ENCODE measurements around the gene NAA35.

NAA35 gene

DNA sequence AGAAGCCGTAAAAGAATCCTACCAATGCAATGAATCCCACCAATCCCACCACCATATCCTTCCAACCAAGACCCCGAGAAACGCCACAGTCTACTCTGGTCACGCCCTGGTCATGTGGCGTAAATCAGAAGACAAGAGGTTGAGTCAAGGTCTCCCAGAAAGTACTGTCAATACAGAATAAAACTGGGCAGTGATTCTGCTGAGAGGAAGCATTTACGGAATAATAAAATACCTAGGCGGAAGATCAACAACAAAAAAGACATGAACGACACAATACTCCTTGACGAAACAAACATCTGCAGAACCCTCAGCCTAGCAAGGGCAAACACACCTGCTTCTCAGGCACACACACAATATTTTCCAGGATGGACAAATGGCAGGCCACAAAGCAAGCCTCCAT lies 95.6 kb downstream of the NAA35 start:
- TF ChIP-seq, protein P1, sequence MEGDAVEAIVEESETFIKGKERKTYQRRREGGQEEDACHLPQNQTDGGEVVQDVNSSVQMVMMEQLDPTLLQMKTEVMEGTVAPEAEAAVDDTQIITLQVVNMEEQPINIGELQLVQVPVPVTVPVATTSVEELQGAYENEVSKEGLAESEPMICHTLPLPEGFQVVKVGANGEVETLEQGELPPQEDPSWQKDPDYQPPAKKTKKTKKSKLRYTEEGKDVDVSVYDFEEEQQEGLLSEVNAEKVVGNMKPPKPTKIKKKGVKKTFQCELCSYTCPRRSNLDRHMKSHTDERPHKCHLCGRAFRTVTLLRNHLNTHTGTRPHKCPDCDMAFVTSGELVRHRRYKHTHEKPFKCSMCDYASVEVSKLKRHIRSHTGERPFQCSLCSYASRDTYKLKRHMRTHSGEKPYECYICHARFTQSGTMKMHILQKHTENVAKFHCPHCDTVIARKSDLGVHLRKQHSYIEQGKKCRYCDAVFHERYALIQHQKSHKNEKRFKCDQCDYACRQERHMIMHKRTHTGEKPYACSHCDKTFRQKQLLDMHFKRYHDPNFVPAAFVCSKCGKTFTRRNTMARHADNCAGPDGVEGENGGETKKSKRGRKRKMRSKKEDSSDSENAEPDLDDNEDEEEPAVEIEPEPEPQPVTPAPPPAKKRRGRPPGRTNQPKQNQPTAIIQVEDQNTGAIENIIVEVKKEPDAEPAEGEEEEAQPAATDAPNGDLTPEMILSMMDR (IDR thresholded peaks at IDR 0.05): no peak

DNA sequence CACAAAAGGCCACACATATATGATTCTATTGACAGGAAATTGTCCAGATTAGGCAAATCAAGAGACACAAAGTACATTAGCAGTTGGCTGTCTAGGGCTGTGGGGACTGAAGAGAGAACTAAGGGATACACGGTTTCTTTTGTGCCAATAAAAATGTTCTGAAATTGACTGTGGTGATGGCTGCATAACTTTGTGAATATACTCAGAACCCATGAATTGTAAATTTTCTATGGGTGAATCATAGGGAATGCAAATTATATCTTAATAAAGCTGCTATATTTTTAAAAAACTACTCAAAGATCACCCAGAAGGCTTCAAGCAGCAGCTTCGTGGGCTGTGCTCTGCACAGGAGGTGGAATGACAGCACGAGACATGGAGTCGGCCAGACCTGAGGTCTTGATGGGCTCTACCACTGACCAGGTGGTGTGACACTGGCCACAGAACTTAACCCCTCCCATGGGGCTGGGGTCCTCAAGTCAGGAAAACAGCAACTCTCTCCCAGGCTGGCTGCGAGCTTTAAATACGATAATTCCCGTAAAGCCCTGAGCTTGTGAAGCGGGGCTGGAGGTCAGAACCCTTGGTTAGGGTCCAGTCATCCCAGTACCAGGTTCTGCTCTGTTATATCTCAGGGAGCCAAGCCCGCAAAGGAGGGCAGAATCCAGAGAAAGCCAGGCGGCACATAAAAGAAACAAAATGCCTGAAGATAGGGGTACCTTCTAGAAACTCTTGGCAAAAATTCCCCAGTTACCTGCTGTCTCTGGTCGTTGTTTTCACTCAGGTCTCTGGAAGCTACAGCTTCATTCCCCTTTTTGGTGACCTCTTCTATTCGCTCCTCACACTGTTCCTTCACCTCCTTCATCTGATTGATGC lies 99.3 kb downstream of the NAA35 start:
- TF ChIP-seq, protein P1 (IDR thresholded peaks at IDR 0.05): no peak

DNA sequence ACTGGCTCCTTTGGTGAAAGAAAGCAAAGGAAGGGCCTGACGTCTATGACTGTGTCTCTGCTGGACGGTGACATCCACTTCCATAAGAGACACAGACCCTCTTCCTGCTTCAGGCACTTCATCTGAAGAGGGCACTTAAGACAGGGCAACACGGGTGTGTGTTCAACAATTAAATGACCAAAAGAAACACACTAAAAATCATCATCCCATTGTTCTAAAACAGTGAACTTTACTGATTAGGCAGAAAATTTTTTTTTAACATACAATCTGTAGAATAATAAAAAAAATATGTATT lies 99.9 kb downstream of the NAA35 start:
- TF ChIP-seq, protein P1 (IDR thresholded peaks at IDR 0.05): no peak

DNA sequence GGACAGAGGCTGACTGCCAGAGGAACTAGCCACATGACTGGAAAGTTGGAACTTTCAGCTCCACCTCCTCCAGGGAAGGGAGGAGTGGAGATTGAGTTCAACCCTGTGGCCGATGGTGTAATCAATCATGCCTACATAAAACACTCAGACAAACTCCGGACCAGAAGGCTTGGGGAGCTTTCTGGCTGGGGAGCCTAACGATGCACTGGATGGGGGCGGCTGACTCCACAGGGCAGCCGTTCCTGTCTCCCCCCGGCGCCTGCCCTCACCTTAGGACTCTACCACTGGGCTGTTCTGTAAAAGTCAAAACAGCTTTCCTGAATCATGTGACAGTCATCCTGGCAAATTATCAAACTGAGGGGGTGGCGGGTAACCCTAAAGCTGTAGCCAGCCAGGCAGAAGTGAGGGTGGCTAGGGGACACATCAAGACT lies 100.4 kb downstream of the NAA35 start:
- TF ChIP-seq, protein P1 (IDR thresholded peaks at IDR 0.05): no peak

DNA sequence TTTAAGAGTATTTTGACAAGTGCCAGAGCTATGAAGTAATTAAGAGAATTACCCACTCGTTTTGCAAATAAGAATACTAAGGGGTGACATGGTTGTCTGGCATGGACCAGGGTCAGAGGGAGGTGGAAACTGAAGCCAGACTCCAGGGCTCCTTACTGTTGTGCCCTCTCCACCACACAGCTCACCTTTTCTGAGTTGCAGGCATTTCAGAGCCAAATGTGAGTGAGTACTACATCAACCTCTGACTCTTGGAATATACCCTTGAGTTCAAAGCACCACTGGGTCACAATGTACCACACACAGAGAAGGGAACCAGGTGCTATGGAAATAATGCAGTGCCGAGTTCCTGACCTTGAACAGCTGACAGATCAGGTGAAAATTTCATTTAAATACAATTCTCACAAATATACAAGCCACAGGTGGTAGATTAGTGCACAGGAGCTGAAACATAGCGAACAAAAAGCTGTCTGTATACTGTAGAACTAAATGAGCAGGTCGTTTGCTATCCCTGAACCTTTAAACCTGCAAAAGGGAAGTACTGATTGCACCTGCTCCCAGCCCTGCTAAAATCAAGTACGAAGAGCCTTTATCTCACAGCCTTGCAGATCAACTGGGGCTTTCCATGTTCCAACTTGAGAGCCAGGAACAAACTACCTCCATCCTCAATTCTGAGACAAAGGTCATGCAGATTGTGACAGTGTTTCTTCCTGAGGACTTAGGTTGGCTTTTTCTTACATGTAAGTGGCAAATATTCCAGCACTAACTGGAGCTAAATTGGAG lies 101.4 kb downstream of the NAA35 start:
- TF ChIP-seq, protein P1 (IDR thresholded peaks at IDR 0.05): no peak

DNA sequence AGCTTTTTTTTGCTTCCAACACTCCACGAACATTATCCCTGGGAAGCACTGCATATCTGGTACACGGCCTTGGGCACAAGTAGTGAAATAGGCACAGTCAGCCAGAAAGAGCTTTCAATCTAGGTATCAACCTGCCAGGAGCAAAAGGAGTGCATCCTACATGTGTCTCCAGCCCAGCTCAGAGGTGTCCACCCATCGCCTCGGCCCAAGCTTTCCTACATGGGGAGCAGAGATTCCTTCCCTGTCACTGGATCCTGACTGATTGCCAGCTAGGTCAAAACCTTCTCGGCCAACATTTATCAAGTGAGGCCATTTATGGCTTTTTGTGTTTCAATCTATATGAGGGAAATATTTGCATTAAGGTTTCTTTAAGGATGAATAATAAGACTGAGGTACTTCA lies 102.6 kb downstream of the NAA35 start:
- TF ChIP-seq, protein P1 (IDR thresholded peaks at IDR 0.05): no peak

DNA sequence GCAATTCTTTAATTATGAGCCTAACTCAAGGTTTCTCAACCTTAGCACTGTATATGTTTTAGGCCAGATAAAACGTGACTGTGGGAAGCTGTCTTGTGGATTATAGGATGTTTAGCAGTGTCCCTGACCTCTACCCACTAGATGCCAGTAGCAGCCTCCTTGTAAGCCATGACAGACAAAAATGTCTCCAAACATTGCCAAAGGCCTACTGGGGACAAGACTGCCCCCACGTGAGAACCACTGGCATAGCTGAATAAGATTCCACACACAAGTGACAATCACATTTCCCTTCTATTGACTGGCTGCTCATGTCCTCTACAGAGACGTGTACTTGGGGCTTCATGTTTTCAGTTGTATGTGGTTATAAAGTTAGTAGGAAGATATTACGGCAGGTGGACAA lies 103.1 kb downstream of the NAA35 start:
- TF ChIP-seq, protein P1 (IDR thresholded peaks at IDR 0.05): no peak
